Esophagus squamous epithelium (tissue), 5 donors: ENCODE data around the gene GPR26. TPM values are rescaled to one million over a fixed set of nuclear protein-coding genes. Genes with fewer than 3 reads are reported as not detected.

Experiments
- DNase-seq: peaks from one replicate; lab custom pipeline; 2025; lab: John Stamatoyannopoulos, UW
- H3K27ac ChIP-seq, 4 donors: fragments of 200-600 bp; sonication (generic); one replicate each; pipeline ENCODE4 v1.5.1; 2016 to 2019; ENCODE audit warnings: mild to moderate bottlenecking in 1 of 4
- H3K27me3 ChIP-seq, 4 donors: fragments of 200-600 bp; sonication (generic); 1 replicate in 3 of 4; 2 replicates in 1 of 4; pipeline versions ENCODE4 v1.5.1 to v1.6.0; 2017 to 2021; ENCODE audit warnings: antibody characterized with exemption in 1 of 4
- H3K36me3 ChIP-seq, 3 donors: fragments of 200-600 bp; sonication (generic); one replicate each; pipeline ENCODE4 v1.5.1; 2016 to 2019
- H3K4me1 ChIP-seq, 3 donors: fragments of 200-600 bp; sonication (generic); one replicate each; pipeline ENCODE4 v1.5.1; 2017 to 2019
- H3K4me3 ChIP-seq, 4 donors: fragments of 200-600 bp; sonication (generic); 1 replicate in 3 of 4; 2 replicates in 1 of 4; pipeline ENCODE4 v1.5.1; 2016 to 2019; ENCODE audit warnings: mild to moderate bottlenecking in 2 of 4, moderate library complexity in 1 of 4
- H3K9me3 ChIP-seq, 3 donors: fragments of 200-600 bp; sonication (generic); one replicate each; pipeline ENCODE4 v1.5.1; 2016 to 2019
- CTCF ChIP-seq, 6 experiments: fragments of 450-650 bp in 4 of 6; fragments of 200-600 bp in 2 of 6; sonication (generic) in 2 of 6; IDR thresholded peaks; one replicate each; pipeline ENCODE4 v1.5.1; 2016 to 2019; ENCODE audit warnings: antibody characterized with exemption in 6 of 6, mild to moderate bottlenecking in 4 of 6, moderate library complexity in 4 of 6
- POLR2A ChIP-seq, 4 donors: fragments of 450-650 bp; IDR thresholded peaks; one replicate each; pipeline ENCODE4 v1.6.1; 2017; ENCODE audit warnings: antibody characterized with exemption in 4 of 4, mild to moderate bottlenecking in 4 of 4, moderate library complexity in 3 of 4
- WGBS, 2 donors: methylation state at CpG; one replicate each; pipeline ENCODE4 v1.1.5; 2018; 5-methylcytosine and 5-hydroxymethylcytosine counted together
- intact Hi-C: fragments of 100-400 bp; cut with DNase I; formaldehyde crosslinking; loops from one replicate; pipeline ENCODE4 v1.15.0; 2022
- total RNA-seq, 4 donors: library from RNA; depleted of rRNA; stranded (reverse); fragments of >200 nt; gene quantifications; one replicate each; pipeline ENCODE4 v1.1.0, GENCODE V29; 2016
- donor health status: DM: yes; HTN: yes; CAD: no.

Gene GPR26
- total RNA-seq, 4 donors from 2014 or later, result not detected

GRCh38 chr10:123706236-123706635 lies 40.1 kb downstream of the GPR26 start:
- Histone ChIP-seq H3K4me1 (no peaks in the 10 kb centered on the region), H3K4me3 (no peak overlapping the region), H3K27me3 (peaks cover 0 to 6% (median 0%) of the 10 kb centered on the region in 4 donors), H3K27ac (no peak overlapping the region), H3K36me3 (no peaks in the 10 kb centered on the region), H3K9me3 (no peaks in the 10 kb centered on the region)
- 55 to 58% methylated on average over 4 of the region's 4 CpGs for WGBS, 2 donors
- DNase-seq, result no peak
- intact Hi-C loops, result no loop called here
- no peak for TF ChIP-seq CTCF (IDR thresholded peaks at IDR 0.05)
- TF ChIP-seq POLR2A (IDR thresholded peaks at IDR 0.05), result no peak

GRCh38 chr10:123715546-123715945 lies 49.4 kb downstream of the GPR26 start:
- intact Hi-C loops, result no loop called here
- no peak overlapping the region for H3K27ac ChIP-seq
- H3K27me3 ChIP-seq, result no peaks in the 10 kb centered on the region
- no peaks in the 10 kb centered on the region for H3K36me3 ChIP-seq
- no peaks in the 10 kb centered on the region for H3K9me3 ChIP-seq
- 50 to 73% methylated on average over 2 of the region's 2 CpGs for WGBS, 2 donors
- TF ChIP-seq POLR2A (IDR thresholded peaks at IDR 0.05) (no peak), CTCF (IDR thresholded peaks at IDR 0.05) (no peak)
- no peak for DNase-seq
- no peak overlapping the region for H3K4me3 ChIP-seq
- H3K4me1 ChIP-seq, result no peaks in the 10 kb centered on the region

GRCh38 chr10:123717336-123717735 lies 51.2 kb downstream of the GPR26 start:
- Histone ChIP-seq H3K4me1 (no peaks in the 10 kb centered on the region), H3K27ac (no peak overlapping the region), H3K36me3 (no peaks in the 10 kb centered on the region), H3K9me3 (no peaks in the 10 kb centered on the region), H3K4me3 (no peak overlapping the region), H3K27me3 (no peaks in the 10 kb centered on the region)
- 69 to 88% methylated on average over 4 of the region's 4 CpGs for WGBS, 2 donors
- TF ChIP-seq CTCF (IDR thresholded peaks at IDR 0.05) (no peak), POLR2A (IDR thresholded peaks at IDR 0.05) (no peak)
- intact Hi-C loops, result no loop called here
- DNase-seq, result no peak

- Histone ChIP-seq H3K36me3 (no peaks in the 10 kb centered on the region), H3K4me1 (no peaks in the 10 kb centered on the region), H3K27ac (no peak overlapping the region), H3K27me3 (no peaks in the 10 kb centered on the region), H3K4me3 (no peak overlapping the region), H3K9me3 (no peaks in the 10 kb centered on the region)
- no peak for DNase-seq
- WGBS, 2 donors, result 67 to 69% methylated on average over 2 to 4 of the region's 4 CpGs
- TF ChIP-seq CTCF (IDR thresholded peaks at IDR 0.05) (no peak), POLR2A (IDR thresholded peaks at IDR 0.05) (no peak)
- intact Hi-C loops, result no loop called here
Measured at GRCh38 chr10:123718544-123719060, 52.4 kb downstream of the GPR26 start.

- 67 to 75% methylated on average over 3 of the region's 3 CpGs for WGBS, 2 donors
- no peak for TF ChIP-seq POLR2A (IDR thresholded peaks at IDR 0.05)
- no peak for TF ChIP-seq CTCF (IDR thresholded peaks at IDR 0.05)
- intact Hi-C loops, result no loop called here
- Histone ChIP-seq H3K27me3 (no peaks in the 10 kb centered on the region), H3K4me3 (no peak overlapping the region), H3K36me3 (no peaks in the 10 kb centered on the region), H3K4me1 (no peaks in the 10 kb centered on the region), H3K9me3 (no peaks in the 10 kb centered on the region), H3K27ac (no peak overlapping the region)
- no peak for DNase-seq
Measured at GRCh38 chr10:123720536-123720935, 54.4 kb downstream of the GPR26 start.
